K562 (cell line): ENCODE results near the gene HS3ST2. TPM values are rescaled to one million over a fixed set of nuclear protein-coding genes. Genes with fewer than 3 reads are reported as not detected.

Experiments used
- ATAC-seq: fragments of 200-7000 bp; cut with Tn5 transposase; 3 replicates; pipeline ENCODE4 v1.9.1; 2020; ENCODE audit warnings: moderate library complexity
- BruUV-seq: library from RNA; stranded (reverse); fragments of 400-500 nt; replicated peaks from 2 replicates; lab custom pipeline; 2021; lab: Mats Ljungman, UMichigan
- CTCF ChIA-PET: fragments of 300-600 bp; formaldehyde crosslinking; extraction: SDS; loops from one replicate; lab custom pipeline; 2021; ENCODE audit warnings: low intra/inter-chr PET ratio; lab: Yijun Ruan, JAX
- POLR2A ChIA-PET: fragments of 300-600, 350-650 bp; sonication (Branson Sonifier 250); formaldehyde crosslinking; extraction: SDS; loops from one replicate; lab custom pipeline; 2021; ENCODE audit warnings: antibody characterized with exemption, inconsistent platforms; lab: Yijun Ruan, JAX
- DNase-seq, 4 experiments: peaks; one replicate each; pipeline versions ENCODE4 v3.0.0 to v3.0.0-alpha.2; 2011 to 2018; ENCODE audit warnings: low spot score in 3 of 4, mixed read lengths in 3 of 4; ENCODE audit errors: extremely low read depth in 1 of 4
- FAIRE-seq: peaks from 2 replicates; lab custom pipeline; 2011; peaks lifted over from hg19 to GRCh38; lab: Jason Lieb, UNC
- H2AFZ ChIP-seq: 2 replicates; pipeline ENCODE4 v1.6.0; 2011; ENCODE audit warnings: low read depth, low read length, control low read depth, inconsistent platforms
- H3K27ac ChIP-seq: fragments of 200-600 bp; 3 replicates; pipeline ENCODE4 v1.8.0; 2011; ENCODE audit warnings: low read depth, mild to moderate bottlenecking, control low read depth, inconsistent platforms, low read length, moderate library complexity, mixed read lengths; ENCODE audit errors: extremely low read depth
- H3K27me3 ChIP-seq, 2 experiments: fragments of 300-600 bp in 1 of 2; 2 replicates in 1 of 2; 3 replicates in 1 of 2; pipeline versions ENCODE4 v1.6.0 to v1.8.0; 2011; ENCODE audit warnings: inconsistent platforms in 2 of 2, low read length in 2 of 2, mild to moderate bottlenecking in 1 of 2, mixed read lengths in 1 of 2, moderate library complexity in 1 of 2; ENCODE audit not compliant: control insufficient read depth in 2 of 2, insufficient read depth in 2 of 2
- H3K36me3 ChIP-seq: fragments of 300-600 bp; 3 replicates; pipeline ENCODE4 v1.8.0; 2011; ENCODE audit warnings: mild to moderate bottlenecking, low read length, inconsistent platforms; ENCODE audit not compliant: control insufficient read depth, insufficient read depth
- H3K4me1 ChIP-seq, 2 experiments: fragments of 200-600 bp in 1 of 2; replicated peaks in 1 of 2; 2 replicates in 1 of 2; 3 replicates in 1 of 2; pipeline versions ENCODE4 v1.5.1 to v1.8.0; 2011; ENCODE audit warnings: inconsistent platforms in 2 of 2, low read length in 2 of 2, mild to moderate bottlenecking in 1 of 2, mixed read lengths in 1 of 2, moderate library complexity in 1 of 2; ENCODE audit not compliant: control insufficient read depth in 2 of 2, insufficient read depth in 2 of 2
- H3K4me2 ChIP-seq: 2 replicates; pipeline ENCODE4 v1.6.1; 2011; ENCODE audit warnings: low read length, control low read depth, inconsistent platforms, mixed read lengths; ENCODE audit not compliant: insufficient read depth
- H3K4me3 ChIP-seq: fragments of 200-600 bp; sonication (generic), shearing (Covaris generic); 2 replicates; pipeline ENCODE4 v1.5.1; 2016; ENCODE audit warnings: control low read depth, inconsistent platforms
- H3K79me2 ChIP-seq: fragments of 200-600 bp; 3 replicates; pipeline ENCODE4 v1.8.0; 2011; ENCODE audit warnings: low read length, inconsistent platforms; ENCODE audit not compliant: control insufficient read depth, insufficient read depth
- H3K9ac ChIP-seq, 2 experiments: 2 replicates each; pipeline versions ENCODE4 v1.6.0 to v1.6.1; 2011; ENCODE audit warnings: low read depth in 2 of 2, low read length in 2 of 2, control low read depth in 1 of 2, inconsistent platforms in 1 of 2, mild to moderate bottlenecking in 1 of 2, mixed read lengths in 1 of 2; ENCODE audit not compliant: insufficient read depth in 1 of 2
- H3K9me1 ChIP-seq: one replicate; pipeline ENCODE4 v1.6.0; 2011; ENCODE audit warnings: inconsistent platforms, mild to moderate bottlenecking, low read length, moderate library complexity; ENCODE audit not compliant: control insufficient read depth, insufficient read depth
- H3K9me3 ChIP-seq: replicated peaks from 2 replicates; pipeline ENCODE4 v1.5.1; 2011; ENCODE audit warnings: low read depth, low read length, inconsistent platforms; ENCODE audit not compliant: control insufficient read depth, insufficient read depth
- H4K20me1 ChIP-seq: replicated peaks from 2 replicates; pipeline ENCODE4 v1.6.1; 2011; ENCODE audit warnings: low read length, inconsistent platforms, mixed read lengths; ENCODE audit not compliant: control insufficient read depth, insufficient read depth
- BRD4 ChIP-seq: fragments of 200-600 bp; sonication (generic); IDR thresholded peaks from 2 replicates; pipeline ENCODE4 v1.6.1; 2017; ENCODE audit warnings: inconsistent platforms
- CREB3 ChIP-seq: fragments of 450-650 bp; conservative IDR thresholded peaks from 2 replicates; pipeline ENCODE4 v1.6.1; 2016; ENCODE audit warnings: missing genetic modification characterization, low read depth, mild to moderate bottlenecking, missing compliant biosample characterization, moderate library complexity
- EHMT2 ChIP-seq: fragments of 450-650 bp; IDR thresholded peaks from 2 replicates; pipeline ENCODE4 v1.6.1; 2018; ENCODE audit warnings: antibody characterized with exemption
- FOXK1 ChIP-seq: sonication (generic); formaldehyde crosslinking; IDR thresholded peaks from 2 replicates; pipeline ENCODE4 v1.8.0; 2022; ENCODE audit warnings: missing genetic modification reagents, mild to moderate bottlenecking, borderline replicate concordance
- KLF10 ChIP-seq: fragments of 250-450 bp; sonication (Bioruptor Pico); IDR thresholded peaks from 2 replicates; pipeline ENCODE4 v1.6.1; 2021; ENCODE audit warnings: matching md5 sums
- MIER1 ChIP-seq: fragments of 450-650 bp; IDR thresholded peaks from 2 replicates; pipeline ENCODE4 v1.6.1; 2016; ENCODE audit warnings: antibody characterized with exemption, mild to moderate bottlenecking, low read depth
- MTA2 ChIP-seq: fragments of 450-650 bp; IDR thresholded peaks from 2 replicates; pipeline ENCODE4 v1.6.1; 2016; ENCODE audit warnings: low read depth
- PHB ChIP-seq: fragments of 250-450 bp; sonication (Bioruptor Pico); IDR thresholded peaks from 2 replicates; pipeline ENCODE4 v1.5.0; 2021
- POLR2A ChIP-seq: fragments of 450-650 bp; conservative IDR thresholded peaks from 2 replicates; pipeline ENCODE4 v1.6.1; 2016
- RAD21 ChIP-seq, 2 experiments: fragments of 250-450 bp in 1 of 2; fragments of 450-650 bp in 1 of 2; sonication (Bioruptor Pico) in 1 of 2; formaldehyde crosslinking in 1 of 2; IDR thresholded peaks in 1 of 2; conservative IDR thresholded peaks in 1 of 2; 2 replicates each; pipeline versions ENCODE4 v1.4.0 to v1.8.0; 2020 to 2022; ENCODE audit warnings: mild to moderate bottlenecking in 2 of 2, moderate library complexity in 1 of 2
- THAP12 ChIP-seq: fragments of 250-450 bp; sonication (Bioruptor Pico); IDR thresholded peaks from 2 replicates; pipeline ENCODE4 v1.9.0; 2021; ENCODE audit warnings: mild to moderate bottlenecking, inconsistent platforms
- ZBTB7A ChIP-seq: IDR thresholded peaks from 2 replicates; pipeline ENCODE4 v1.6.1; 2011; ENCODE audit warnings: low read depth, mild to moderate bottlenecking, low read length, moderate library complexity, borderline replicate concordance; ENCODE audit not compliant: control insufficient read depth
- ZKSCAN8 ChIP-seq: fragments of 200-800 bp; sonication (Bioruptor generic); IDR thresholded peaks from 2 replicates; pipeline ENCODE4 v1.6.1; 2016; ENCODE audit warnings: missing genetic modification characterization, missing compliant biosample characterization
- WGBS: fragments of 100-300 bp; shearing (Covaris generic); methylation state at CpG from one replicate; pipeline ENCODE4 v1.1.6; 2016; ENCODE audit warnings: low coverage, mixed read lengths; ENCODE audit not compliant: insufficient coverage; ENCODE audit errors: missing lambda C conversion rate; 5-methylcytosine and 5-hydroxymethylcytosine counted together
- in situ Hi-C: fragments of 300-500 bp; cut with MboI; formaldehyde crosslinking; loops from 4 replicates; pipeline ENCODE4 v1.15.0; 2018; ENCODE audit warnings: inconsistent platforms, mixed read lengths
- intact Hi-C: fragments of 100-400 bp; cut with micrococcal nuclease; formaldehyde crosslinking; loops from 2 replicates; pipeline ENCODE4 v1.14.2; 2022
- polyA plus RNA-seq, 8 experiments: library from polyadenylated mRNA; depleted of rRNA in 4 of 8; stranded (reverse) in 5 of 8; unstranded in 3 of 8; fragments of >200 nt; fragmentation: Nextera tagmentation in 2 of 8; fragmentation: Illumina TruSeq in 1 of 8; extraction: Ambion mirVana in 2 of 8; extraction: Trizol in 1 of 8; gene quantifications; 2 replicates each; pipeline versions ENCODE4 v1.2.1 to v1.2.3, GENCODE V29; 2011 to 2014; ENCODE audit warnings: inconsistent platforms in 1 of 8, missing spikeins in 1 of 8
- total RNA-seq, 7 experiments: library from RNA; depleted of rRNA in 6 of 7; stranded (reverse); fragments of >200 nt in 6 of 7; fragmentation: Illumina TruSeq in 2 of 7; extraction: Trizol in 2 of 7; gene quantifications; 2 replicates each; pipeline versions ENCODE4 v1.2.1 to v1.2.3, GENCODE V29; 2011 to 2021; ENCODE audit warnings: low replicate concordance in 1 of 7

HS3ST2 gene
- total and polyA plus RNA-seq, 9 of the 15 experiments (the other 6 are each of a cell fraction or from before 2014, with no cell fraction given) = not detected

- no TSS peak for BruUV-seq
- Histone ChIP-seq H3K4me2 (no peak overlapping the region), H3K4me3 (no peak overlapping the region), H3K36me3 (no peaks in the 10 kb centered on the region), H3K79me2 (no peaks in the 10 kb centered on the region)
- TF ChIP-seq ZKSCAN8 = no peak
- TF ChIP-seq, all 486 proteins: peak for 0
- no peaks in the 10 kb centered on the region for H3K9me1 ChIP-seq
- H4K20me1 ChIP-seq = no peaks in the 10 kb centered on the region
- ChIA-PET CTCF (no interaction called here), POLR2A (interaction anchor here (0.6 to 0.9 kb wide), 4 partner anchors 16 to 1711 kb away, joined by 3 read pairs; no protein-coding TSS in a partner anchor)
- H3K27ac ChIP-seq = no peak overlapping the region
- DNase-seq (no peak), FAIRE-seq (no peak), ATAC-seq (no peak)
- peaks cover 0 to 9% of the 10 kb centered on the region in 2 experiments; a peak in 2 of 5 replicates for H3K4me1 ChIP-seq
- H2AFZ ChIP-seq = no peak overlapping the region
- H3K27me3 ChIP-seq = no peaks in the 10 kb centered on the region
- in situ Hi-C loops (no loop called here), intact Hi-C loops (no loop called here)
- H3K9ac ChIP-seq = no peak overlapping the region
- H3K9me3 ChIP-seq = no peaks in the 10 kb centered on the region
Observed at GRCh38 chr16:22810226-22810625, 3.7 kb upstream of the HS3ST2 start.

DNA sequence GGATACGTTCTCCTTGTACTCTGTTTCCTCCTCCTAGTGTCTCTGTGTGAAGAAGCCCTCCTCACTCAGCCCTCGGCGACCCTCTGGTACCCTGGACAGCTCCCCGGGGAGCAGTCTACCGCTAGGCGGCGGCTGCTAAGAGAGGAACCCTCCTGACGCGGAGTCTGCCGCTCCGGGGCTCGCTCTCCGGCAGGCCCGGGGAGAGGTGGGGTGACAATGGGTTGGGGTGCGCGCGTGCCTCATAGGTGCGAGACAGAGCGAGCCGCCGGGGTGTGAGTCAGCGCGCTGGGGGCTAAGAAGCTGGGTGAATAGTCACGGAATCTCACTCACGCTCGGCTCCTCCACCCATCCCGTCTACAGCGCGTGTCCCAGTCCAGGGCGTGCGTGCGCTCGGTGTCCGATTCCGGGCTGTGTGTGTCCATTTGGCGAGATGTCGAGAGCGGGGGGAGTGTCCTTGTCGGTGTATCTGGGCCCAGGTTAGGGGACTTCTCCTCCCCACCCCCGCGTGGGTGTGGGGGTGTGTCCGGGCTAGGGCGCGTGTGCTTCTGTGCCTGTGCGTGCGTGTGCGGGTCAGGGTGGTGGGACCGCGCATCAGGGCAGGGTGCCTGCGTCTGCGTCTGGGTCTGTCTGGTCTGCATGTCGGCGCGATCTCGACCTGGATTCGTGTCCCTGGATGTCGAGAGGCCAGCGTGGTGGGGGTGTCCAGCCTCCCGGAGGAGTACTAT, 577 bp upstream of the HS3ST2 start:
- Histone ChIP-seq H3K27ac (no peak overlapping the region), H3K9me3 (no peaks in the 10 kb centered on the region), H3K79me2 (no peaks in the 10 kb centered on the region), H3K4me1 (peaks cover 0 to 9% of the 10 kb centered on the region in 2 experiments; a peak in 2 of 5 replicates), H3K36me3 (no peaks in the 10 kb centered on the region), H4K20me1 (no peaks in the 10 kb centered on the region), H3K9me1 (no peaks in the 10 kb centered on the region), H2AFZ (no peak overlapping the region), H3K4me3 (no peak overlapping the region), H3K4me2 (no peak overlapping the region), H3K9ac (no peak overlapping the region), H3K27me3 (no peaks in the 10 kb centered on the region)
- in situ Hi-C loops = no loop called here
- intact Hi-C loops = no loop called here
- ChIA-PET CTCF (interaction anchor here (0.5 kb wide), 1 partner anchor 296 kb away, joined by 3 read pairs; no protein-coding TSS in a partner anchor), POLR2A (no interaction called here)
- ATAC-seq (peak; percentile 77), DNase-seq (peak; percentile 33 to 51 (median 42)), FAIRE-seq (no peak)
- 29% methylated on average over 53 of the region's 59 CpGs for WGBS
- no TSS peak for BruUV-seq
- no peak for TF ChIP-seq PHB (CRISPR knock-in tag)
- TF ChIP-seq KLF10 (CRISPR knock-in tag) = no peak
- no peak for TF ChIP-seq CREB3
- no peak for TF ChIP-seq BRD4
- TF ChIP-seq EHMT2 = peak; percentile 94
- peak in 1 of 2 experiments; percentile 16; a peak in 2 of 4 replicates for TF ChIP-seq RAD21 (CRISPR knock-in tag; conservative IDR thresholded peaks at IDR 0.05 in 1 of 2, IDR thresholded peaks at IDR 0.05 in 1 of 2)
- TF ChIP-seq FOXK1 (CRISPR knock-in tag) = no peak
- TF ChIP-seq ZBTB7A = peak; percentile 49; the same call in 1 of the 2 replicates
- TF ChIP-seq MTA2 = no peak
- TF ChIP-seq POLR2A = no peak
- peak; percentile 88 for TF ChIP-seq MIER1
- TF ChIP-seq THAP12 (CRISPR knock-in tag) = no peak
